Hematopoietic multipotent progenitor cell treated with erythropoietin and hydrocortisone succinate and interleukin-3 and kit ligand, for 8 days (in vitro differentiated cells): ENCODE measurements around the gene AGAP3.

ENCODE experiments used
- DNase-seq: peaks from one replicate; pipeline ENCODE4 v3.0.0-alpha.2; 2015

The AGAP3 gene

DNA sequence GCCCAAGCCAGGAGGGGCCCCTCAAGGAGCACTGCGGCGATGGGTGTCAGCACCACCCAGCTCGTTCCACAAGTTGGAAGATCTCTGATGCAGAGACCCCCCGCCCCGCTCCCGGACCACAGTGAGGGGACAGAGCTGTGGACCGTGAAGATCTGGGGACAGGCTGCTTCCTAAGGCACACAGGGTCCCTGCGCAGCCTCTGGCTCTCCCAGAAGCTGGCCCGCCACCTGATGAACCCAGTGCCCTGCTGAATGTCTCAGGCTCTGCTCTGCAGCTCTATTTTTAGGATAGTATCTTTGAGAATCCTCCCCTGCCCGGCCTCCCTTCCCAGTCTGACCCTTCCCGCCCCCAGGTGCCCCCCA lies 51.5 kb downstream of the AGAP3 start:
- no peak for DNase-seq

DNA sequence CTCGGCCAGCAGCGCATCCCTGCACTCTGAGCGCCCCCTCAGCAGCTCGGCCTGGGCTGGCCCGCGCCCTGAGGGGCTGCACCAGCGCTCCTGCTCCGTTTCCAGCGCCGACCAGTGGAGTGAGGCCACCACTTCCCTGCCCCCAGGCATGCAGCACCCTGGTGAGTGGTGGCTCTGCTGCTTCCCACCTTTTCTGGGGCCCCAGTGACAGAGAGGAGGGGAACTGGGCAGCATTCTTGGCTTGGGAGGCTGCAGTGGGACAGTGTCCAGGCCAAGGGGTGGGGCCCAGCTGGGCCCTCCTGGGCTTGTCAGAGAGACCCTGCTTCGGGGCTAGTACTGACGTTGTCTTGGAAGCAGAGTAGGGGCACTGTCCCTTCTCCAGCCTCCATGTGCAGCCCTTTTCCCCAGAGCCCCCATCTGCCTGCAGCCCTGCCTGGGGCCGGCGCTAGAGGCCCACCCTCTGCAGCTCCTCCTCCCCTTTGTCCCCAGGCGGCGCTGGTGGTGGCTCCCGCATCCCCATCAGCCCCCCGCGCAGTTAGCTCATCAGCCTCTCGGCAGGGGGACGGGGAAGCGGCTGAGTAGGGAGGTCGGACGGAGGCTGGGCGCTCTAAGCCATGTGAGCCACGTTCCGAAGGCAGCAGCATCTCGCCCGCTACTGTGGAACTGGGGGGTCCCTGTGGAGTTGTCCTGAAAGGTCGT lies 52.0 kb downstream of the AGAP3 start:
- no peak for DNase-seq

DNA sequence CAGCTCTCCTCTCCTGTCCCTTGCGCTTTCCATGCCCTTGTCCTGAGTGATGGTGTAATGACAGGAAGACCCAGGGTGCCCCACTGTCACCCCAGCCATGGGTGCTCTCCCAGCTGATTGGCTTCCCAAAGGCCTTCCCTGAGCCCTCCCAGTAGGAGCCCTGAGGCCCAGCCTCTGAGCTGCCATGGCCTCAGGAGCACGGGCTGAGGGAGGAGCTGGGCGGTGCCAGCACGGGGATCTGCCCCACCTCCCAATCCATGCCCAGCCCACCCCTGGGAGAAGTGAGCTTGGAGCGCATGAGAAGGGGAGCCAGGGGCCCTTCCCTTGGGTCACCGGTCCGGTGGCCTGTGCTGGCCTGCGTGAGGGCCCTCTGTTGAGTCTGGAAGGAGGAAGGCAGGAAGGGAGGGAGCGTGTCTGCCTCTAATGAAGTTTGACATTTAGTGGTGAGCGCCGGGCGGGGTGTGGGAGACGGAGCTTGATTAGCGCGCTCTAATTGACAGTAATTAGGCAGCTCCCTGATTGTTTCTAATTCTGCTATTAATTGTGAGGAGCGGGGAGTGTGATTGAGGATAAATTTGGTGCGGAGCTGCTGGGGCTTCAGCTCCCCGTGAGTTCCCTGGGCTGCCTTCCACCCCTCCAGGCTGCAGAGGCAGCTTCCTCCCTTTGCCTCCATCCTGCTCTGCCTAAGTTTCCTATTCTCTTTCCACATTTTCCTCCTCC lies 53.0 kb downstream of the AGAP3 start:
- DNase-seq, result no peak

DNA sequence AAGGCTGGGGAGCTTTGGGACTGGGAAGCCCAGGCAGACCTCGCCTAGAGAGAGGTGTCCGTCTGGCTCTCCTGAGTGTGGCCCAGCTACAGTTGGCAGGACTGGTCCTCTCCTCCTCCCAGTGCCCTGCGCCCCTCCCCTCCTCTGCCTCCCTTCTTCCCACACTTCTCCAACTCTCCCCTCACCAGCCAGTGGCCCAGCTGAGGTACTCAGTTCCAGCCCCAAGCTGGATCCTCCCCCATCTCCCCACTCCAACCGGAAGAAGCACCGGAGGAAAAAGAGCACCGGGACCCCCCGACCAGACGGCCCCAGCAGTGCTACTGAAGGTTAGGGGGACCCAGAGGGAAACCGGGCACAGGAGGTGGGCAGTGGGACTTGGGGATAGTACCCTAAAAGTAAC lies 53.5 kb downstream of the AGAP3 start:
- DNase-seq, result no peak

DNA sequence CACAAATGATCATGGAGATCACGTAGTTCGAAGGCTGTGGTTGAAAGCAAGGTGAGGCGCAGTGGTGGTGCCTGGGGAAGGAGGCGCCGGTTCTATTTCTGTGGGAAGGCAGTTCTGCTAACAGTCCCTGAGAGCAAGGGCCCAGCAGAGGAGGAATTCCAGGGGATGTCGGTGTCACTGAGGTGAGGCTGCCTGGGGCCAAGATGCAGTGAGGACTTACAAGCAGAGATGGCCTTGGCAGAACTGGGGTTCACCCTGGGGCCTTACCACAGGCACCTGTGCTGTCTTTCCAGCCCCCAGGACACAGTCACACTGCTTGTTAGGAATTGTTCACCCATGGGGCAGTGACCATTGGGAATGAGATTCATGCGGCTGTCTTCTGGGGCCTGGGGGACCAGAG lies 54.6 kb downstream of the AGAP3 start:
- DNase-seq, result no peak

DNA sequence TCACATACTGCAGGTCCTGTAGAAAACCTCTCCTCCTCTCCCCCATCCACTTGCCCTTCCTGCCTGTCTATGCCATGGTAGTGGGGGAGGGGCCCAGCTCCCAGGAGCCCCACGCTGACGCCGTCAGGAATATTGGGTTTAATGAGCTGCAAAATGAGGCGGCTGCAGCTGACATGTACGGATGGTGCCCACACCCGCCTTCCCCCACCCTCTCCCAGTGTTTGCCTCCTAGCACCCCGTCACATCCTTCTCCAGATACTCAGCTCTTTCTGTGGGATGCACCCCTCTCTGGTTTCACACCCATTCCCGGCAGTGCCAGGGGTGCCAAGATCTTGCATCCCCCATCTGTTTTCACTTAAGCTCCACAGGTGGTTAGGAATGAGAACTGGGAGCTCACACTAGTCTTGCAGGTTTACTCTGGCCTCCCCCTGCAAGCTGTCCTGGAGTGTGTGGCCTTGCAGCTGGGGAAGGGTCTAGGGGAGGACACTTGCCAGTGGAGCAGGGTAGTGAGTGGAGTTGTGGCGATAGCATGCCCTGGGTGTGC lies 55.1 kb downstream of the AGAP3 start:
- no peak for DNase-seq

DNA sequence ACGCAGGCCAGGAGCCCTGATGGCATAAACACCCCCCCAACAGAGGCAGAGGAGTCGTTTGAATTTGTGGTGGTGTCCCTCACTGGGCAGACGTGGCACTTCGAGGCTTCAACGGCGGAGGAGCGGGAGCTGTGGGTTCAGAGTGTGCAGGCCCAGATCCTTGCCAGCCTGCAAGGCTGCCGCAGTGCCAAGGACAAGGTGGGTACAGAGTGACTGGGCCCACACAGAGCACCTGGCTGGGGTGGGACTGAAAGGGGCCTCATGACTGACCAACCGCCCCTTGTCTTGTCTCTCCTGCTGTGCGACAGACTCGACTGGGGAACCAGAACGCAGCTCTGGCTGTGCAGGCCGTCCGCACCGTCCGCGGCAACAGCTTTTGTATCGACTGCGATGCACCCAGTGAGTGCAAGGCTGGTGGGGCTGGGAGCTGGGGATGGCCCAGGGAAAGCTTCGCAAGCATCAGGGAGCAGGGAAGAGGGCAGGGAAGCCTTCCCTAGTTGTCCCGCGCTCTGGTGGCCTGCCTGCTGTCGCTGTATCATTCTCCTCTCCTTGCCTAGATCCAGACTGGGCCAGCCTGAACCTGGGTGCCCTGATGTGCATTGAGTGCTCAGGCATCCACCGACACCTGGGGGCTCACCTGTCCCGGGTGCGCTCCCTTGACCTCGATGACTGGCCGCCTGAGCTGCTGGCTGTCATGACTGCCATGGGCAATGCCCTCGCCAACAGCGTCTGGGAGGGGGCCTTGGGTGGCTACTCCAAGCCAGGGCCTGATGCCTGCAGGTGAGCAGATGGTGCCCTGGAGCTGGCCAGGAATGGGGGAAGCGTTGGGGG lies 55.8 kb downstream of the AGAP3 start:
- DNase-seq, result no peak

DNA sequence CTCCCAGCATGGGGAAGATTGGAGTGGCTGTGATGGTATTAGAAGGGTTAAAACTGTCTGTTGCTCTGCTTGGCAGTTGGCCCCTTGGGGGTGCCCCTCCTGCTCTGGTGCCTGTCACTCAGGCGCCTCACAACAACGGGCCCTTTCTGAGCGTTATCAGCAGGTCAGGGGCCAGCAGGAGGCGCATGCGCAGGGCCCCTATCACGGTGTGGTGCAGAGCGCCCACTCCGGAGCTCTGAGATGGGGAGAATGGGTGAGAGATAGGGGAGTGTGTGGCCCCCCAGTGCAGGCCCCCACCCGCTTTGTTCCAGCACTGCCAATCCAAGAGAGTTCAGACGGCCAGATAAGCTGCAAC lies 56.4 kb downstream of the AGAP3 start:
- peak; percentile 88 for DNase-seq

DNA sequence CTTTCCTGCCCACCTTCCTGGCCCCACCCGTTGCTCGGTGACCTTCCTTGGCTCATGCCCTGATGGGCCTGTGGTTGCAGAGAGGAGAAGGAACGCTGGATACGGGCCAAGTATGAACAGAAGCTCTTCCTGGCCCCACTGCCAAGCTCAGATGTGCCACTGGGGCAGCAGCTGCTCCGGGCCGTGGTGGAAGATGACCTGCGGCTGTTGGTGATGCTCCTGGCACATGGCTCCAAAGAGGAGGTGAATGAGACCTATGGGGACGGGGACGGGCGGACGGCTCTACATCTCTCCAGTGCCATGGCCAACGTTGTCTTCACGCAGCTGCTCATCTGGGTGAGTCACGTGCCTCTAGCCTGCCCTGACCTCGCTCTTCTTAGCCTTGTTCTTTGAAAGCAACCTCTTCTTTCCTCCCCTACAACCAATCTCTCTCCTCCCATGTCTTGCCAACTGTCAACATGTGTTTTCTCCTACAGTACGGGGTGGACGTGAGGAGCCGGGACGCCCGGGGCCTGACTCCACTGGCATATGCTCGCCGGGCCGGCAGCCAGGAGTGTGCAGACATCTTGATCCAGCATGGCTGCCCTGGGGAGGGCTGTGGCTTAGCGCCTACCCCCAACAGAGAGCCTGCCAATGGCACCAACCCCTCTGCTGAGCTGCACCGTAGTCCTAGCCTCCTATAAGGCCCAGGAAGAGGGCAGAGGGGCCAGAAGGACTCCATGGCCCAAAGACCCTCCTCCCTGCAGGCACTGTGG lies 57.2 kb downstream of the AGAP3 start:
- peak; percentile 53 for DNase-seq

DNA sequence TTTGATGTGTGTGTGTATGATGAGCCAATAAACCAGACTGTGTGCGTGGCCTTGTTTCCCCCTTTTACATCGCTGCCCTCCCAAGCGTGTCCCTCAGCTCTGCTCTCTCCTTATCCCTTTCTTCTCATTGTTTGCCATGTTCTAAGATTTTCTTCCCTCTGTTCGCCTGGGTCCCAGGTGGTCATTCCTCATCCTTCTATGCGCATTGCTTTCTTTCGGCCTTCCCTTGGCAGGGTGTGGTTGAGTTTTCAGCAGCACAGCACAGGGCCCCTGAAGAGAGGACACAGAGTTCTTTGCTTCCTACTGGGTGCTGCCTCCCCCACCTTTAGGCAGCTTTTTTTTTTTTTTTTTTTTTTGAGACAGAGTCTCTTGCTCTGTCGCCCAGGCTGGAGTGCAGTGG lies 58.1 kb downstream of the AGAP3 start:
- DNase-seq, result no peak

DNA sequence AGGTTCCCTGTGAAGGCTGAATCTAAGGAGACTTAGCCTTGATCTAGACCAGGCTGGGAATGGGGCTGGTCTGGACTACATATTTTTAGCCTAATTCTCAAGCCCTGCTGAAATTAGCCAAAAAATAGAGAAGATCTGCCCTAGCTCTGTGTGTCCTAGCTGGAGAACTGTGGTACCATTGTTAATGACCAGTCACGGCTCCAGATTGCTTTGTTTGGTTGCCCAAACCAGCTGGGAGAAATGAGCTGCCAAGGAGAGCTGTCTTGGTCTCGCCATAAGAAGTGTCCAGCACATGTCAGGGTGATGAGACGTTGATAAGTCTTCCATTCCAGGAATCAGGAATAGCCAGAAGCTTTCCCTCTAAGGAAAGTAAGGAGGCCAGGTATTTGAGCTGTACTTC lies 60.5 kb downstream of the AGAP3 start:
- no peak for DNase-seq

DNA sequence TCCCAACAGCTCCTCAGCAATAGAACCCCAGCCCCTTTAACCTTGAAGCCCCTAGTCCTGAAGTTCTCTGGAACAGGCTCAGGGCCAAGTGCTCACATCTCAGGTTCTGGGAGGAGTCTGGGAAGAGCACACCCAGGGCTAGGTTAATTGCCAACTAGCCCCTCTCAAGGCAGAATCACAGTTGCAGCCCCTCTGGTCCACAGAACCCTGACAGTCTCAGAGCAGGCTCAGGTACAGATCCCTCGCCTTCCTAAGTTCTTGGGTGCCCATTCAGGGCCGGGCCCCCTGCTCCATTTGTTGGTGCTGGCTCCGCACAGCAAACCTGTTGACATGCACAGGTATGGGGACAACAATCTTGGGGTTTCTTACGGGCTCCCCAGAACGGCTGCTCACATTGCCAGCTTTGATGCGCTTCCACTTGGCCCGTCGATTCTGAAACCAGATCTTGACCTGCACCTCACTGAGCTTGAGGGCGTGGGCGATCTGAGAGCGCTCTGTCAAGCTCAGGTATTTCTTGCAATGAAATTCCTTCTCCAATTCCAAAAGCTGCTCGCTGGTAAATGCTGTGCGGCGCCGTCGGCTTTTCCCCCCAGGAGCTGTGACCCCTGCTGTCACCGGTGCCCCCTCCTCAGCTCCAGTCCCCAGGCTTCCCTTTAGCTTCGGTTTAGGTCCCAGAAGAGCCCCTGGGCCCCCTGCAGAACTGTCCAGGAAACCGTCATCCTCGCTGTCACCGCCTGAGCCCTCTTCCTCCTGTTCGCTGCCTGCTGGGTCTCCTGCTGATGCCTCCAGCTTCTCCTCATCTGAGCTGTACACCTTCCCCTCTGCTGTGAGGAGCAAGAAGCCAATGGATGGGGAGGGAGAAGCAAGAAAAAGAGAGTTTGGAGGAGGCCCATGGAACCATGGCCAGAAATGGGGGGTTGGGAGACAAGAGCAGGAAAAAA lies 62.3 kb downstream of the AGAP3 start:
- DNase-seq, result no peak

DNA sequence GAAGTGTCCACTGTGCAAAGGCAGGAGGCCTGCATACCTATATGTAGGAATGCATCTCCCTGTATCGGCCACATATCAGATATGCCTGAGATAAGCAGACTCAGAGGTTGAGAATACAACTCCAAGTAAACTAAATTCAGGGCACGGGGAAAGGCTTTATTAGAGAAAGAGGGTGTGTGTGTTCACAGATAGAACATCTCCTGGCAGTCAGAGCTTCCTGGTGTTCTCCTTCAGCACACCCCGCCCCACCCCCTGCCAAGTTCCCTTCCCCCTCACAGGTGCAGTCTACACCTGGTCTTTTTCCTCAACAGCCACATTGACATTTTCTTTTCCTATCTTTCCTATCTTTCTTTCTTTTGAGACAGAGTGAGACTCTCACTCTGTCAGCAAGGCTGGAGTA lies 64.1 kb downstream of the AGAP3 start:
- DNase-seq, result no peak

DNA sequence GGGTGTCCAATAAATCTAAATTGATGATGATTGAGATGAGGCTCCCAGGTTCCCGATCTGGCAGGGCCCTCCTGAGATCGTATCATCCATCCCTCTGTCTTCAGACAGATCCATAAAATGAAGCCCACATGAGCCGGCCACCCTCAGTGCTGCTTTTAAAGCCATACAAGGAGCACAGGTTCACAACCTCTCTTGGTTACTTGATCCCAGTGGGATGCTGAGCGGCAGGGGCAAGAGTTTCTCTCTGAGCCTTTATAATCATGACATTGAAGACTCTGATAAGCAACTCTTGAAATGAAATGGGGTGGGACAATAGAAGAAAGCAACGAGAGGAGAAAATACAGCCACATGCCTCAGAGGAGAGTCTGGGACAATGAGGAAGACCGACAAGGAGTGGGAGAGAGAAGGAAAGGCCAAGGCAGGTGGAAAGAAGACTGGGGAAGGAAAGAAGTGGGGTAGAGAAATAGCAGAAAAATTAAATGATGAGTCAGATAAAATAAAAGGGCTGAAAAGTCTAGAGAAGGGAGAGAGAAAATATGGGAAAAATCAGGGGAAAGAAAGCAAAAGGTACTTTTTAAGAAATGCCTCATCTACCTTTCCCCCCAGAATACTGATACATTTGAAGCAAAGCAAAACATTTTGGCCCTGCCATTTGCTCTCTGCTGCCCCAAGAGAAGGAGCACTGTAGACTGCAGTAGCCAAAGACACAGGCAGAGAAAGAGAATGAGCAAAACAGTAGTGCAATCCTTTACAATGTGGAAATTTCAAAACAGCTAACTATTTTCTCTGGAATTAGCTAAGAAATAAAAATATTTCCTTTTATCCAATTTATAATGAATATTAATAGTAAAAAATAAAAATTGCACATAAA lies 66.6 kb downstream of the AGAP3 start:
- DNase-seq, result no peak

DNA sequence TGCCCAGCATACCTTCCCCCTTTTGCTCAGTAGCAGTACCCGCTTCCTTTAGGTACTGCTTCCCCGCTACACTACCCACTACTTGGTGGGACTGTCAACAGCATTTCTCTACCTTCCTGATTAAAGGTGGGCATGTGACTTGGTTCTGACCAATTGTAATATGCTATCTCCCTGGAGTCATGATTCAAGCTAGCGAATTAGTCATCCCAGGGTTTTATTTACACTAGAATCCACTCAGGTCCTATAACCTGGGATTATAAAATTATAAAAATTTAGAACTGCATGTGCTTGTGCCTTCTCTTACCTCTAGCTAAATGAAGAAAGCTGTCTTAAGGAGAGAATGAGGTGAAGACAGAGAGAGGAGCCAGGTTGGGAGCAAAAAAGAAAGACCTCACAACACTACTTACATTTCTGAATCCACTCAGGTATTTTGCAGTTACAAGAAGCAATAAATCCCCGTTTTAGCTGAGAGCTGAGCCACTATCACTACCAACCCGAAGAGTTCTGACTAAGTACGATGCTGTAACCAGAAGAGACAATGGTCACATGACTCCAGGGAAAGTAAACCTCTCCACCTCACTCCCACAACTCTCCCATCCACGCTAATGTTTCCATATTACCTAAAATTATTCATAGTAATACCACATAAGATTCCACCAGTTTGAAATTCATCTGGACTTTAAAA lies 71.5 kb downstream of the AGAP3 start:
- no peak for DNase-seq

DNA sequence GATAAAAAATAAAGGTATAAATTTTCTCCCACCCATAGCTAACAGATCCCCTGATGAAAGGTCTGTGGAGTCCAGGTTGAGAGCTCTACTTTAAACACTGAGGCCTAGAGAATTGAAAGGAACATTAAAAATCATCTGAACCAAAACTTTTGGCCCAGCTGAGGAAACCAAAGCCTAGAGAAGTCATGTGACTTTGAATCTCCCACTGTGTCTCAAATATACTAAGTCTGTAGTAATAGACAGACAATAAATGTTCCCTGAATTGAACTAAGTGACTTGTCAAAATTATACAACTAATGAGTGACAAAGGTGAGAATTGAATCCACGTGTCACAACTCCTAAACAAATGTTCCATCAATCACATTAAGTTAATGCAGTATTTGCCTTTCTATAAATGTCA lies 75.5 kb downstream of the AGAP3 start:
- DNase-seq, result no peak

DNA sequence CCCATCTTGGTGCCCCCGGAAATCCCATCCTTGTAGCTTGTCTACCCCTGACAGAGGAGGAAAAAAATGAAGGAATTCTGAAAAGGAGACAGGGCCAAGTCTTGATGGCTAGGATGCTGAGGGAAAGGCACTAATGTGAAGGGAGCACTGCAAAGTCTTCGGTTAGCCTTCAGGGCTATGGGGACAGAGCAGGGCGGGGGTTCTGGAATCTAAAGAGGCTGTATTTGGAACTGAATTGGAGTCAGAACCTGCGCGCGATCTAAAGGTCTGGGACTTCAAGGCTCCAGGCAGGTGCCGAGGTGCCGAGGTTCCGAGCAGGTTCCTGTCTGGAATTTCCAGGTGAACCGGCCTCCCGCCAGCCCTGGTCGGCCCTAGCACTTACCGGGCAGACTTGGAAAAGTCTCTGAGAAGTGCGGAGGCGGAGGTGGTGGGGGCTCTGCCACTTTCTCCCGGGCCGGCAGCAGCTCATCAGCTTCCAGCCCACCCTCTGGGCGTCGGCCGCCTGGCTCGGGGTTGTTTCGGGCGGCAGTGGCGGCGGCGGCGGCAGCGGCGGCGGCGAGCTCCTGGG lies 80.4 kb downstream of the AGAP3 start:
- DNase-seq, result no peak

DNA sequence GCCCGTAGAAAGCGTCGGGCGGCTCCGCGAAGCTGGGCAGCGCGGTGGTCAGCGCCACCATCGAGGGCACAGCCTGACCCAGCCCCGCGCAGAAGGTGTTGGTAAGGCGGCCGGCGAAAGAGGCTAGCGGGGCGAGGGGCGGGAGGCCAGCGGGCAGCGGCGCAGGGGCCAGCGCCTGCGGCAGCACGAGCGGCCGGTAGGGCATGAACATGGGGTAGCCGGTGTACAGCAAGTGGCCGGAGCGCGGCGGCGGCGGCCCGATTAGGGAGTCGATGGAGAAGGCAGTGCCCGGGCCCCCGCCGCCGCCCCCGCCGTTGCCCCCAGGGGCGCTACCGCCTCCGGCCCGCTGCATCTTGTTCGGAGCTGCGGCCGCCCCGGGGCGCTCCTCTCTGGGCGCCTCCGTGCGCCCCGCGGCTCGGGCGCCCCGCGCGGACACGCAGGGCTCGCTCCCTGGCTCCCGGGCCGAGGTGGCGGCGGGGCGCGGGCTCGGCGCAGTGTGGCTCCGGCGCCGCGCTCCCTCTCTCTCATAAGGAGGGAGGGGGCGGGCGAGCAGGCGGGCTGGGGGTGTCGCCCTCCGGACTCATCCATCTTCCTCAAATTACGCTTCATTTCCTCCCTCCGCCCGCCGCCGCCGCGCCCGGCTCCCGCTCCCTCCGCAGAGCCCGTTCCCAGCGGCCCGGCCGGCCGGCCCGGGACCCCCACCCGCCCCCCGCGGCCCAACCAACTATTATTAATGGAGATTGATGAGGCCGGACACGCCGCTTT lies 81.1 kb downstream of the AGAP3 start, which contains the start of gene GBX1:
Gene GBX1 (minus strand): TSS at position 498 of the 765 bp plus-strand sequence. CDS start 146 bp downstream, at position 352.
- DNase-seq, result no peak
